H1 (cell line): ENCODE data around the gene FOXS1. TPM values are rescaled to one million over a fixed set of nuclear protein-coding genes. Genes with fewer than 3 reads are reported as not detected.

Experiments
- CTCF ChIA-PET: fragments of 300-600 bp; sonication (Branson Sonifier 250); formaldehyde crosslinking; loops from one replicate; lab custom pipeline; 2021; ENCODE audit not compliant: partially characterized antibody; lab: Charles Lee
- POLR2A ChIA-PET: fragments of 300-600 bp; sonication (Branson Sonifier 250); formaldehyde crosslinking; loops from one replicate; lab custom pipeline; 2021; ENCODE audit warnings: inconsistent platforms; ENCODE audit not compliant: partially characterized antibody; lab: Charles Lee
- DNase-seq, 2 experiments: peaks; one replicate each; pipeline versions ENCODE4 v3.0.0 to v3.0.0-alpha.2; 2010 to 2022; ENCODE audit warnings: low spot score in 2 of 2, low read depth in 1 of 2, mixed read lengths in 1 of 2
- FAIRE-seq: peaks from 2 replicates; lab custom pipeline; 2011; peaks lifted over from hg19 to GRCh38; lab: Jason Lieb, UNC
- H2AFZ ChIP-seq: 2 replicates; pipeline ENCODE4 v1.8.1; 2012; ENCODE audit warnings: low read length, inconsistent platforms
- H2AK5ac ChIP-seq: 2 replicates; pipeline ENCODE4 v1.6.1; 2013; ENCODE audit warnings: low read depth, low read length
- H2BK120ac ChIP-seq: replicated peaks from 2 replicates; pipeline ENCODE3; 2013; ENCODE audit warnings: low read depth, low read length, inconsistent platforms
- H2BK12ac ChIP-seq: 2 replicates; pipeline ENCODE4 v1.6.1; 2013; ENCODE audit warnings: low read depth, low read length
- H2BK15ac ChIP-seq: 2 replicates; pipeline ENCODE4 v1.6.1; 2013; ENCODE audit warnings: low read length
- H2BK20ac ChIP-seq: 2 replicates; pipeline ENCODE4 v1.6.1; 2013; ENCODE audit warnings: low read length
- H2BK5ac ChIP-seq: 2 replicates; pipeline ENCODE4 v1.6.1; 2013; ENCODE audit warnings: low read depth, low read length
- H3K14ac ChIP-seq: 2 replicates; pipeline ENCODE4 v1.6.1; 2013; ENCODE audit warnings: inconsistent platforms; ENCODE audit not compliant: insufficient read length
- H3K18ac ChIP-seq: 2 replicates; pipeline ENCODE4 v1.6.1; 2013; ENCODE audit warnings: low read length; ENCODE audit errors: extremely low read depth
- H3K23ac ChIP-seq: 2 replicates; pipeline ENCODE4 v1.6.1; 2013; ENCODE audit warnings: inconsistent platforms; ENCODE audit not compliant: insufficient read length
- H3K23me2 ChIP-seq: 2 replicates; pipeline ENCODE4 v1.6.1; 2013; ENCODE audit warnings: low read depth, low read length
- H3K27ac ChIP-seq: 2 replicates; pipeline ENCODE4 v1.6.1; 2011; ENCODE audit warnings: low read depth, low read length, inconsistent platforms
- H3K27me3 ChIP-seq, 4 experiments: replicated peaks in 1 of 4; 1 replicate in 1 of 4; 2 replicates in 3 of 4; pipeline versions ENCODE4 v1.6.1 to v1.8.1; 2011 to 2013; ENCODE audit warnings: low read length in 3 of 4, mild to moderate bottlenecking in 3 of 4, inconsistent platforms in 2 of 4, mixed read lengths in 2 of 4, moderate library complexity in 1 of 4; ENCODE audit not compliant: control insufficient read depth in 3 of 4, insufficient read depth in 3 of 4; ENCODE audit errors: extremely low read depth in 1 of 4
- H3K36me3 ChIP-seq, 4 experiments: 2 replicates each; pipeline versions ENCODE4 v1.6.1 to v1.8.1; 2011 to 2013; ENCODE audit warnings: mild to moderate bottlenecking in 4 of 4, low read length in 3 of 4, moderate library complexity in 2 of 4, control low read depth in 1 of 4, inconsistent platforms in 1 of 4; ENCODE audit not compliant: insufficient read depth in 4 of 4, control insufficient read depth in 2 of 4
- H3K4ac ChIP-seq: replicated peaks from 2 replicates; pipeline ENCODE3; 2013; ENCODE audit warnings: low read length, low read depth, mixed read lengths, inconsistent platforms; ENCODE audit not compliant: insufficient read length
- H3K4me1 ChIP-seq, 4 experiments: replicated peaks in 1 of 4; 1 replicate in 1 of 4; 2 replicates in 3 of 4; pipeline versions ENCODE4 v1.6.1 to v1.8.1; 2011 to 2013; ENCODE audit warnings: low read length in 3 of 4, inconsistent platforms in 2 of 4, mixed read lengths in 1 of 4; ENCODE audit not compliant: insufficient read depth in 4 of 4, control insufficient read depth in 3 of 4
- H3K4me2 ChIP-seq, 2 experiments: 2 replicates each; pipeline versions ENCODE4 v1.6.1 to v1.8.1; 2011 to 2013; ENCODE audit warnings: low read depth in 2 of 2, low read length in 2 of 2, control low read depth in 1 of 2, inconsistent platforms in 1 of 2, mild to moderate bottlenecking in 1 of 2; ENCODE audit not compliant: insufficient read depth in 1 of 2
- H3K4me3 ChIP-seq, 4 experiments: fragments of 200-600, 300-600 bp in 1 of 4; sonication (generic), shearing (Covaris generic), sonication (Bioruptor Twin) in 1 of 4; 2 replicates each; pipeline versions ENCODE4 v1.5.1 to v1.8.1; 2011 to 2016; ENCODE audit warnings: low read length in 4 of 4, low read depth in 3 of 4, control low read depth in 2 of 4, inconsistent platforms in 2 of 4, mild to moderate bottlenecking in 2 of 4, mixed read lengths in 1 of 4, moderate library complexity in 1 of 4; ENCODE audit not compliant: insufficient read depth in 2 of 4; ENCODE audit errors: extremely low read depth in 1 of 4
- H3K56ac ChIP-seq: replicated peaks from 2 replicates; pipeline ENCODE3; 2013; ENCODE audit warnings: low read depth, mild to moderate bottlenecking, mixed read lengths, low read length, inconsistent platforms; ENCODE audit not compliant: insufficient read length
- H3K79me1 ChIP-seq: 2 replicates; pipeline ENCODE4 v1.6.1; 2013; ENCODE audit warnings: low read depth, low read length, control low read depth
- H3K79me2 ChIP-seq, 2 experiments: 2 replicates each; pipeline versions ENCODE4 v1.6.1 to v1.8.1; 2012 to 2013; ENCODE audit warnings: low read length in 2 of 2, mild to moderate bottlenecking in 2 of 2, inconsistent platforms in 1 of 2; ENCODE audit not compliant: insufficient read depth in 2 of 2, control insufficient read depth in 1 of 2
- H3K9ac ChIP-seq, 4 experiments: replicated peaks in 1 of 4; 1 replicate in 1 of 4; 2 replicates in 3 of 4; pipeline versions ENCODE4 v1.6.1 to v1.8.1; 2011 to 2013; ENCODE audit warnings: low read depth in 3 of 4, low read length in 3 of 4, control low read depth in 2 of 4, mild to moderate bottlenecking in 2 of 4, moderate library complexity in 2 of 4, inconsistent platforms in 1 of 4; ENCODE audit errors: extremely low read depth in 1 of 4
- H3K9me3 ChIP-seq, 2 experiments: 2 replicates each; pipeline versions ENCODE4 v1.6.1 to v1.8.1; 2012 to 2013; ENCODE audit warnings: mild to moderate bottlenecking in 2 of 2, moderate library complexity in 2 of 2, control low read depth in 1 of 2, inconsistent platforms in 1 of 2, low read depth in 1 of 2, low read length in 1 of 2, mixed read lengths in 1 of 2; ENCODE audit not compliant: insufficient read depth in 2 of 2
- H4K20me1 ChIP-seq, 2 experiments: replicated peaks in 1 of 2; 2 replicates each; pipeline versions ENCODE3 to v1.8.1; 2011 to 2013; ENCODE audit warnings: inconsistent platforms in 2 of 2, low read length in 2 of 2, mild to moderate bottlenecking in 1 of 2; ENCODE audit not compliant: insufficient read depth in 2 of 2, control insufficient read depth in 1 of 2
- H4K5ac ChIP-seq: 2 replicates; pipeline ENCODE4 v1.6.1; 2013; ENCODE audit warnings: low read length, low read depth, mixed read lengths, inconsistent platforms; ENCODE audit not compliant: insufficient read length
- H4K8ac ChIP-seq: 2 replicates; pipeline ENCODE4 v1.8.0; 2013; ENCODE audit warnings: mild to moderate bottlenecking, moderate library complexity, low read length, inconsistent platforms; ENCODE audit not compliant: insufficient read depth; ENCODE audit errors: extremely low read depth
- H4K91ac ChIP-seq: replicated peaks from 2 replicates; pipeline ENCODE3; 2013; ENCODE audit warnings: low read length, mixed read lengths, inconsistent platforms; ENCODE audit not compliant: insufficient read length
- BRCA1 ChIP-seq: IDR thresholded peaks from 2 replicates; pipeline ENCODE4 v1.6.1; 2012; ENCODE audit warnings: low read depth, low read length, improper control_type of control experiment
- KDM1A ChIP-seq: fragments of 200-600, 300-600 bp; sonication (generic); IDR thresholded peaks from 2 replicates; pipeline ENCODE4 v1.7.1; 2016; ENCODE audit warnings: mild to moderate bottlenecking, low read length, borderline replicate concordance
- WGBS, 2 experiments: shearing (Covaris generic) in 1 of 2; methylation state at CpG; one replicate each; pipeline versions ENCODE4 v1.1.6 to v1.1.7; 2013 to 2015; ENCODE audit warnings: low lambda C conversion rate in 2 of 2, mixed read lengths in 2 of 2, inconsistent platforms in 1 of 2, low coverage in 1 of 2, missing lambda C conversion rate in 1 of 2; ENCODE audit not compliant: insufficient replicate concordance in 2 of 2, insufficient coverage in 1 of 2, insufficient read length in 1 of 2; ENCODE audit errors: extremely low coverage in 1 of 2, missing lambda C conversion rate in 1 of 2; 5-methylcytosine and 5-hydroxymethylcytosine counted together
- polyA plus RNA-seq, 7 experiments: library from polyadenylated mRNA; depleted of rRNA in 3 of 7; stranded (reverse) in 5 of 7; unstranded in 2 of 7; fragments of >200 nt in 5 of 7; fragments of 200-250 nt in 2 of 7; gene quantifications; 1 replicate in 5 of 7; 2 replicates in 1 of 7; 4 replicates in 1 of 7; pipeline versions ENCODE4 v1.2.1 to v1.2.3, GENCODE V29; 2011 to 2013; ENCODE audit warnings: missing spikeins in 2 of 7, mixed read lengths in 2 of 7
- total RNA-seq: library from RNA; stranded (reverse); fragmentation: NEBNext Ultra II Directional; extraction: Animal tissue kit (Norgen Biotek cat#: 25700); gene quantifications from 2 replicates; pipeline ENCODE4 v1.2.1, GENCODE V29; 2021

Gene FOXS1
- total and polyA plus RNA-seq, 2 of the 8 experiments (the other 6 are each of a cell fraction or from before 2014, with no cell fraction given), result 0.45 TPM; not detected in 1

- no peak overlapping the region for H3K14ac ChIP-seq
- no peak overlapping the region; a peak in 1 of 7 replicates for H3K9ac ChIP-seq
- no peak overlapping the region for H2BK120ac ChIP-seq
- H4K20me1 ChIP-seq, result peaks cover 0 to 4% of the 10 kb centered on the region in 2 experiments
- no peak overlapping the region for H2BK12ac ChIP-seq
- H4K91ac ChIP-seq, result no peak overlapping the region
- no peak for DNase-seq
- POLR2A ChIA-PET, result interaction anchor here (1.0 kb wide), 1 partner anchor 8 kb away, joined by 3 read pairs; no protein-coding TSS in a partner anchor
- no peak overlapping the region for H3K4me3 ChIP-seq
- no peaks in the 10 kb centered on the region for H3K79me2 ChIP-seq
- H3K18ac ChIP-seq, result no peak overlapping the region
- H2BK5ac ChIP-seq, result no peak overlapping the region
- H3K27me3 ChIP-seq, result peaks cover 12 to 25% (median 18%) of the 10 kb centered on the region in 4 experiments
- no peak overlapping the region for H4K8ac ChIP-seq
- no peak overlapping the region for H3K4me2 ChIP-seq
- no peak overlapping the region for H2BK15ac ChIP-seq
- H2AK5ac ChIP-seq, result no peak overlapping the region
- TF ChIP-seq BRCA1 (no peak), KDM1A (peak; percentile 60; the same call in 1 of the 2 replicates)
- FAIRE-seq, result peak; percentile 28
- H3K4me1 ChIP-seq, result peaks cover 3 to 28% (median 17%) of the 10 kb centered on the region in 4 experiments
- H3K4ac ChIP-seq, result no peak overlapping the region
- H3K56ac ChIP-seq, result no peak overlapping the region
- CTCF ChIA-PET, result interaction anchor here (0.7 to 4.4 kb wide), 6 partner anchors 12 to 170 kb away, joined by 3 to 26 read pairs (median 4); no protein-coding TSS in a partner anchor
- no peak overlapping the region for H4K5ac ChIP-seq
- H3K9me3 ChIP-seq, result no peaks in the 10 kb centered on the region
- H3K79me1 ChIP-seq, result no peaks in the 10 kb centered on the region
- no peak overlapping the region for H3K23ac ChIP-seq
- WGBS, 2 experiments, result 94% methylated on average over 12 of the region's 12 CpGs; no CpG with 5 or more reads in 1 of the 2 experiments
- H3K36me3 ChIP-seq, result no peaks in the 10 kb centered on the region
- H3K27ac ChIP-seq, result no peak overlapping the region
- H2BK20ac ChIP-seq, result no peak overlapping the region
- H3K23me2 ChIP-seq, result peaks cover 16% of the 10 kb centered on the region
- H2AFZ ChIP-seq, result no peak overlapping the region
These were observed 19.4 kb upstream of the FOXS1 start for GRCh38 chr20:31864521-31865400.
